Gastrocnemius medialis (tissue), 4 donors: Measurements from ENCODE around the gene EGFR. TPM values are rescaled to one million over a fixed set of nuclear protein-coding genes. Genes with fewer than 3 reads are reported as not detected.
"Not testable (repeated sequence)": the region's sequence is repeated elsewhere in the genome, so short reads cannot be mapped to it uniquely, and the experiment has no call there.

ENCODE experiments used
- ATAC-seq, 2 donors: fragments of 150-250 bp; one replicate each; pipeline ENCODE4 v1.9.1; 2016
- DNase-seq, 2 donors: peaks; one replicate each; pipeline ENCODE4 v3.0.0-alpha.2; 2019
- H3K27ac ChIP-seq, 4 donors: fragments of 200-600 bp; sonication (generic); 1 replicate in 1 of 4; 2 replicates in 3 of 4; pipeline ENCODE4 v1.5.1; 2016 to 2018; ENCODE audit warnings: mild to moderate bottlenecking in 2 of 4, moderate library complexity in 1 of 4
- H3K27me3 ChIP-seq, 3 donors: fragments of 200-600 bp; sonication (generic) in 2 of 3; 1 replicate in 1 of 3; 2 replicates in 2 of 3; pipeline versions ENCODE4 v1.5.1 to v1.6.0; 2016 to 2019; ENCODE audit warnings: mild to moderate bottlenecking in 1 of 3, moderate library complexity in 1 of 3
- H3K36me3 ChIP-seq, 2 donors: fragments of 200-600 bp; sonication (generic) in 1 of 2; one replicate each; pipeline ENCODE4 v1.5.1; 2017 to 2018
- H3K4me1 ChIP-seq, 2 donors: fragments of 200-600 bp; sonication (generic) in 1 of 2; one replicate each; pipeline ENCODE4 v1.5.1; 2016 to 2017; ENCODE audit warnings: mild to moderate bottlenecking in 2 of 2
- H3K4me3 ChIP-seq, 4 donors: fragments of 200-600 bp; sonication (generic) in 3 of 4; 1 replicate in 1 of 4; 2 replicates in 3 of 4; pipeline ENCODE4 v1.5.1; 2016 to 2019; ENCODE audit warnings: mild to moderate bottlenecking in 2 of 4
- H3K9me3 ChIP-seq, 3 donors: fragments of 200-600 bp; sonication (generic) in 2 of 3; 1 replicate in 1 of 3; 2 replicates in 2 of 3; pipeline ENCODE4 v1.5.1; 2016 to 2019
- POLR2A ChIP-seq, 2 donors: fragments of 450-650 bp; IDR thresholded peaks; one replicate each; pipeline ENCODE4 v1.6.1; 2017; ENCODE audit warnings: antibody characterized with exemption in 2 of 2, mild to moderate bottlenecking in 2 of 2, moderate library complexity in 2 of 2
- in situ Hi-C, 4 donors: fragments of 200-750 bp; cut with MboI; loops; one replicate each; pipeline versions ENCODE4 v1.15.0 to v1.8.0; 2017; ENCODE audit warnings: low sequenced_read_pairs in 4 of 4
- intact Hi-C: fragments of 100-400 bp; cut with DNase I; formaldehyde crosslinking; loops from one replicate; pipeline ENCODE4 v1.15.1; 2023; ENCODE audit warnings: low total_unique reads
- total RNA-seq, 4 donors: library from RNA; depleted of rRNA; stranded (reverse); fragments of >200 nt; gene quantifications; one replicate each; pipeline versions ENCODE4 v1.1.0 to v1.2.3, GENCODE V29; 2016
- TF ChIP-seq, protein P1 (sequence below), 5 experiments: fragments of 450-650 bp in 3 of 5; fragments of 200-600 bp in 2 of 5; sonication (generic) in 2 of 5; IDR thresholded peaks in 4 of 5; conservative IDR thresholded peaks in 1 of 5; 1 replicate in 4 of 5; 2 replicates in 1 of 5; pipeline ENCODE4 v1.5.1; 2016 to 2019; ENCODE audit warnings: antibody characterized with exemption in 5 of 5, mild to moderate bottlenecking in 3 of 5, moderate library complexity in 3 of 5

The EGFR gene
- total RNA-seq, 4 donors from 2014 or later: 28.0 to 34.8 (median 29.4) TPM

DNA sequence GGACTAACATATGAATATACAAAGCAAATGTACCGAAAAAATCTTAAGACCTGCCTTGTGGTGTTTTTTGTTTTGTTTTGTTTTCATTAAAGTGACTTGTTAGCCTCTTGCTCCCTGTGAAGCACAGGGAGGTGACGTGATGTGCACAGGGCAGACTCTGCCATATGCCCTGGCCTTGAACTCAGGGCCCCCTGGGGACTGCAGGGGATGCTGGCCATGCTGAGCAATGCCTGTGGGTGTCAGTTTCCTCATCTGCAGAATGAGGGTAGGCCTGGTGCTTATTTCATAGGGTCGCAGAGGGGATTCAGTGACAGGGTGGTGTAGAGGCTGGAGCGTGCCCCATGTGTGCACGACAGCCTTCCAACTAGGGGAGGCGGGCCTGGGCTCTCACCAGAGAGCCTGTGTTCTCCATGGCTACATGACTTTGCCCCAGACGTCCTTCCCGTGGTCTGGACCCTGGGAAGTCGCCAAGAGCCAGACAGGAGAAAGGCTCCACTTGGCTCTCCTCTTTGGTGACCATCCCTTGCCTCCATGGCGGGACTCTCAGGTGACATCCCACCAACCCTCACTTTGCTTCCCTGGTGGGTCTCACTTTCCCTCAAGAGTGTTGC is 14.5 kb downstream of the EGFR start:
- intact Hi-C loops: no loop called here
- H3K27ac ChIP-seq: no peak overlapping the region

GRCh38 chr7:55034776-55035175 is 16.0 kb downstream of the EGFR start:
- in situ Hi-C loops (no loop called here), intact Hi-C loops (no loop called here)
- Histone ChIP-seq H3K9me3 (no peaks in the 10 kb centered on the region), H3K27me3 (no peaks in the 10 kb centered on the region), H3K4me1 (peaks cover 0 to 10% of the 10 kb centered on the region in 2 donors), H3K4me3 (no peak overlapping the region), H3K36me3 (no peaks in the 10 kb centered on the region), H3K27ac (no peak overlapping the region)
- no peak for DNase-seq
- no peak for ATAC-seq
- no peak for TF ChIP-seq POLR2A (IDR thresholded peaks at IDR 0.05)
- TF ChIP-seq, protein P1, sequence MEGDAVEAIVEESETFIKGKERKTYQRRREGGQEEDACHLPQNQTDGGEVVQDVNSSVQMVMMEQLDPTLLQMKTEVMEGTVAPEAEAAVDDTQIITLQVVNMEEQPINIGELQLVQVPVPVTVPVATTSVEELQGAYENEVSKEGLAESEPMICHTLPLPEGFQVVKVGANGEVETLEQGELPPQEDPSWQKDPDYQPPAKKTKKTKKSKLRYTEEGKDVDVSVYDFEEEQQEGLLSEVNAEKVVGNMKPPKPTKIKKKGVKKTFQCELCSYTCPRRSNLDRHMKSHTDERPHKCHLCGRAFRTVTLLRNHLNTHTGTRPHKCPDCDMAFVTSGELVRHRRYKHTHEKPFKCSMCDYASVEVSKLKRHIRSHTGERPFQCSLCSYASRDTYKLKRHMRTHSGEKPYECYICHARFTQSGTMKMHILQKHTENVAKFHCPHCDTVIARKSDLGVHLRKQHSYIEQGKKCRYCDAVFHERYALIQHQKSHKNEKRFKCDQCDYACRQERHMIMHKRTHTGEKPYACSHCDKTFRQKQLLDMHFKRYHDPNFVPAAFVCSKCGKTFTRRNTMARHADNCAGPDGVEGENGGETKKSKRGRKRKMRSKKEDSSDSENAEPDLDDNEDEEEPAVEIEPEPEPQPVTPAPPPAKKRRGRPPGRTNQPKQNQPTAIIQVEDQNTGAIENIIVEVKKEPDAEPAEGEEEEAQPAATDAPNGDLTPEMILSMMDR (IDR thresholded peaks at IDR 0.05 in 4 of 5, conservative IDR thresholded peaks at IDR 0.05 in 1 of 5): no peak

More for the DNA sequence above, 14.5 kb downstream of the EGFR start:
- in situ Hi-C loops: no loop called here
- ATAC-seq: no peak
- H3K4me3 ChIP-seq: no peak overlapping the region
- DNase-seq: no peak
- H3K36me3 ChIP-seq: no peaks in the 10 kb centered on the region
- H3K9me3 ChIP-seq: no peaks in the 10 kb centered on the region
- peaks cover 0 to 16% of the 10 kb centered on the region in 2 donors for H3K4me1 ChIP-seq
- TF ChIP-seq, protein P1 (IDR thresholded peaks at IDR 0.05 in 4 of 5, conservative IDR thresholded peaks at IDR 0.05 in 1 of 5): no peak
- TF ChIP-seq POLR2A (IDR thresholded peaks at IDR 0.05): no peak
- H3K27me3 ChIP-seq: no peaks in the 10 kb centered on the region

DNA sequence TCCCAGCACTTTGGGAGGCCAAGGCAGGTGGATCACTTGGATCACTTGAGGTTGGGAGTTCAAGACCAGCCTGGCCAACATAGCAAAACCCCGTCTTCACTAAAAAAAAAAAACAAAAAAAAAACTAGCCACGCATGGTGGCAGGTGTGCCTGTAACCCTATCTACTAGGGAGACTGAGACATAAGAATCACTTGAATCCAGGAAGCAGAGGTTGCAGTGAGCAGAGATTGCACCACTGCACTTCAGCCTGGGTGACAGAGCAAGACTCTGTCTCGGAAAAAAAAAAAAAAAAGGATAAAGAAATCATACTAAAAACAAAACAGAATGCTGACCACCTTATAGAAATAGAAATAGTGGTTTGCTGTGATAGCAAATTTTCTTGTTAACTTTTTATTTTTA is 16.6 kb downstream of the EGFR start:
- H3K4me1 ChIP-seq, H3K27ac ChIP-seq, H3K4me3 ChIP-seq, in situ Hi-C loops, intact Hi-C loops, H3K27me3 ChIP-seq, H3K9me3 ChIP-seq, DNase-seq, H3K36me3 ChIP-seq, ATAC-seq: not testable (repeated sequence)

DNA sequence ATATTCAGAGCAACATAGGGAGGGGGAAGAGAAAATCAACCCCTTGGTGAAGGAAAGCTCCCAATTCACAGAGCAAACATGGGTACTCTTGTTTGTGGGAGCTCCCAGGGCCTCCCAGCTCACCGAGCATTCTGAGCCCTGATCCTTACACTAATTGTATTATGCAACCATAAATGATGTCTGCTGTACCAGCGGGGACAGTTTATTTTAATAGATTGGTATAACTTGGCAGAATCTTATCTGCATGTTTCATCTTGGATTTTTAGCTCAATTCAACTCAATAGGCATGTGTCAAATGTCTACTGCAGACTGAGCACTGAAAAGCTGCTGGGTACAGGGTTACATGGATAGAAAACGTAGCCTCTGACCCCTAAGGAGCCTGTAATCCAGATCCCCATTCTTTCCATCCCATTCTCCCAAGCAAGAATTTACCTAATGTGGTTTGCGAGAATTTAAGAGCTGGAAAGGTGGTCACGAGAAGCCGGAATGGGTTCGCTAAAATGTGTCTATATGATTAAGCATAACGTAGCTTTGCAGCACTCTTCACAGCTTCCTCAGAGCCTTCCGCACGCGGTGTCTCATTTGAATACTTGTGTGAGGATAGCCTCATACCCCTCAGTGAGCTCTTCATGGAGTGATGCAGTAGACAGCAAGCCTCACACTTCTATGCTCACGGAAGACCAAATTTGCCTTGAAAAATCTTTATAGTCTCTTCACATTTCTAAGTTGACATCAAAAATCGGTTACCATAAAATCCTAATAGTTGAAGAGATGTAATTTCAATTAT is 18.3 kb downstream of the EGFR start:
- Histone ChIP-seq H3K27ac (no peak overlapping the region), H3K4me3 (no peak overlapping the region), H3K9me3 (no peaks in the 10 kb centered on the region), H3K27me3 (no peaks in the 10 kb centered on the region), H3K36me3 (no peaks in the 10 kb centered on the region), H3K4me1 (peaks cover 0 to 6% of the 10 kb centered on the region in 2 donors)
- ATAC-seq (no peak), DNase-seq (no peak)
- TF ChIP-seq POLR2A (IDR thresholded peaks at IDR 0.05): no peak
- TF ChIP-seq, protein P1 (IDR thresholded peaks at IDR 0.05 in 4 of 5, conservative IDR thresholded peaks at IDR 0.05 in 1 of 5): no peak
- intact Hi-C loops (no loop called here), in situ Hi-C loops (no loop called here)

DNA sequence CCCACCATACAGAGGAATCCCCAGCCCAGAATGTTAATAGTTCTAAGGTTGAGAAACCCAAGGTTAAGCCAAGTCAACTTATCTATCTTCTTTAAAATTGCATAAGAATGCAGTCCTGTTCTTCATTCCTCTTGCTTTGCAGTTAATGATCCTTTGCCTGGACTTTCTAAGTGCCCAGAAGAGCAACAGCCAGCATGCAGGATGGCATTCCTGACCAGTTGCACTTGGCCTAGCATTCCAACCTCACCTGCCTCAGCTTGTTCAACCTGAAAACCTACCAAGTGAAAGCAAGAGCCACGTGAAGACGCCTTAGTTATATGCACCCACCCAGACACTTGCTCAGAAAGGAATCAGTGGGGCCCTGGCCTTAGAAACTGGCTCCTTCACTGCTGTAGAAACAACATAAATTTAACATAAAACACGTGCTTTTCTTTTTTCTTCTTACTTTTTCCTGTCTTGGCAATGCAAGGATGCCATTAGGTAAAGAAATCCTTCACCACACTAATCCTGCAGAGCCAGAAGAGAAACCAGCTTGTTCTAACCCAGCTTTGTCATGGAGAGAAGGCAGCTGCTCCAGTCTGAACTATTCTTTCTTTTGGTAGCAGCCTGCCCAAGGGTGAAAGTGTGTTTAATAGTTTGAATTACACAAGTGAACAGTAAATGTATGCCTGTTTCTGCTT is 25.0 kb downstream of the EGFR start:
- H3K4me1 ChIP-seq: peaks cover 41 to 44% of the 10 kb centered on the region in 2 donors
- intact Hi-C loops (no loop called here), in situ Hi-C loops (no loop called here)
- H3K4me3 ChIP-seq: no peak overlapping the region
- H3K36me3 ChIP-seq: no peaks in the 10 kb centered on the region
- peak overlapping the region; percentile 57 to 76 (median 74) for H3K27ac ChIP-seq
- no peaks in the 10 kb centered on the region for H3K27me3 ChIP-seq
- no peak for TF ChIP-seq POLR2A (IDR thresholded peaks at IDR 0.05)
- TF ChIP-seq, protein P1 (IDR thresholded peaks at IDR 0.05 in 4 of 5, conservative IDR thresholded peaks at IDR 0.05 in 1 of 5): no peak
- H3K9me3 ChIP-seq: no peaks in the 10 kb centered on the region
- ATAC-seq: peak in 1 of 2 donors; percentile 18
- DNase-seq: no peak
